ENCODE data around the gene PHC1.

DNA sequence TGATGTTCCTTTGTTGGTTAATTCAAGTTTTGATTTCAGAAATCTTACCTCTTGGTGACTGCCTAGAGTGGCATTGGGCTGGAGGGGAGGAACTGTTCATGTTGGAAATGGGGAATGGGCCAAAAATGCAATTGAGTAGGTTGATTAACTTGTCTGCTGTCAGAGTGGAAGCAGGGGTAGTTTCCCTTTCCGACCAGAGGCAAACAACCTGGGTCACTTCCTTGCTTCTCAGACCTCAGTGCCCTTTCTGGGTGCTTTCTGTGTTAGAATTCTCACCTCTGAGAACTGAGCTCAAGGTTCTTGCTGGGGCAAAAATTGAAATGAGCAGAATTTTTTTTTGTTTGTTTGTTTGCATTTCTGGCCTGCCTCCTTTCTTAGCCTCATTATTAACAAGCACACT is 37.4 kb downstream of the PHC1 start:
- no peak for TF ChIP-seq FOXM1 (IDR thresholded peaks at IDR 0.05; ENCODE audit: borderline replicate concordance)
- TF ChIP-seq TARDBP (IDR thresholded peaks at IDR 0.05), result no peak
- no peak for TF ChIP-seq LEF1 (IDR thresholded peaks at IDR 0.05; ENCODE audit: borderline replicate concordance)
- TF ChIP-seq SUZ12 (IDR thresholded peaks at IDR 0.05), result no peak
- TF ChIP-seq BHLHE40 (IDR thresholded peaks at IDR 0.05; ENCODE audit: borderline replicate concordance), result no peak
- no peak for TF ChIP-seq SP1 (IDR thresholded peaks at IDR 0.05)
- no peak for TF ChIP-seq ELF4 (IDR thresholded peaks at IDR 0.05)
- TF ChIP-seq FOXA1 (IDR thresholded peaks at IDR 0.05), result no peak
- no peak for TF ChIP-seq HDGF (IDR thresholded peaks at IDR 0.05; ENCODE audit: borderline replicate concordance)
- TF ChIP-seq, protein P1, sequence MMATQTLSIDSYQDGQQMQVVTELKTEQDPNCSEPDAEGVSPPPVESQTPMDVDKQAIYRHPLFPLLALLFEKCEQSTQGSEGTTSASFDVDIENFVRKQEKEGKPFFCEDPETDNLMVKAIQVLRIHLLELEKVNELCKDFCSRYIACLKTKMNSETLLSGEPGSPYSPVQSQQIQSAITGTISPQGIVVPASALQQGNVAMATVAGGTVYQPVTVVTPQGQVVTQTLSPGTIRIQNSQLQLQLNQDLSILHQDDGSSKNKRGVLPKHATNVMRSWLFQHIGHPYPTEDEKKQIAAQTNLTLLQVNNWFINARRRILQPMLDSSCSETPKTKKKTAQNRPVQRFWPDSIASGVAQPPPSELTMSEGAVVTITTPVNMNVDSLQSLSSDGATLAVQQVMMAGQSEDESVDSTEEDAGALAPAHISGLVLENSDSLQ (IDR thresholded peaks at IDR 0.05), result no peak
- no peak for TF ChIP-seq FOXK2 (IDR thresholded peaks at IDR 0.05)
- no peak for TF ChIP-seq NFRKB (IDR thresholded peaks at IDR 0.05)

All from HEK293T (cell line).